GM03348 (cell line): ENCODE measurements around the gene CST6.
A peak's percentile ranks its signal among the peaks of the same experiment; 100 is the strongest.
"Not testable (repeated sequence)": the region's sequence is repeated elsewhere in the genome, so short reads cannot be mapped to it uniquely, and the experiment has no call there.

Experiments
- DNase-seq: peaks from one replicate; pipeline ENCODE4 v3.0.0; 2012; ENCODE audit warnings: low spot score

Gene CST6

GRCh38 chr11:66015454-66015881 lies 3.7 kb downstream of the CST6 start:
- DNase-seq, result peak; percentile 68

DNA sequence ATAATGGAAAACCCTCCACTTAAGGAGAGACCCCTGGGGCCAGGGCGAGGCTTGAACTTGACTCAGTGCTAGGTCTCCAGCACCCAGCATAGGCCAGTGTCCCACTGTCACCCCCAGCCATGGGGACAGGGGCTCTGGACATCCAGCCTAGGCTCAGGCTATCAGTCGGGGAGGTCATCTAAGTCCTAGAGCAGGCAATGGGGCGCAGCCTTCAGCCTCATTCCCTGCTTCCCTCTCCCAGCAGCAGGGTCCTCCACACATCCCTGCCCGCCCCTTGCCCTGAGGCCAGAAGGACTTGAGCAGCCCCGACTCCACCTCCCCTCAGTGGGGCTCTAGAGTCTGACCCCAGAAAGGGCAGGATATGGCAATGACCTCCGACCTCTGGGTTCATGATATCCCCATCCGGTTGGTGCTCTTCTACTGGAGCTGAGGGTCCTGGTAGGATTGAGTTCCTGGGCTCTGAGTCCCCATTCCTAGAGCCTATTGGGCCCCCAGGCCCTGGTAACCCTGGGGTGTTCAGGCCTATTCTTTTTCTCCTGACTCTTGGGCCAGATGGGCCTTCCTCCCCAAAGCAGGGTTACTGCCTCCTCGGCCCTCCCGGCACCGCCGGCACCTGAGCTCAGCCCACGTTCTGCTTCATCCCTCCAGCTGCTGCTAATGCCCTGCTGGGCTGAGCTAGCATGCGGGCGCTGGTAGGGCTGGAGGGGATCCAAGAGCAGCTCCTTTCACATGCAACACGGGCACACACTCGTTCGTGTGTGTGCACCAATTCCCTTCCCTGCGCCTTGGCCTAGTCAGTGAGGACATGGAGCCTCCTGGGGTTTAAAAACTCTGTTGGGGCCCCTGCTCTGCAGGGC lies 4.4 kb downstream of the CST6 start:
- no peak for DNase-seq

DNA sequence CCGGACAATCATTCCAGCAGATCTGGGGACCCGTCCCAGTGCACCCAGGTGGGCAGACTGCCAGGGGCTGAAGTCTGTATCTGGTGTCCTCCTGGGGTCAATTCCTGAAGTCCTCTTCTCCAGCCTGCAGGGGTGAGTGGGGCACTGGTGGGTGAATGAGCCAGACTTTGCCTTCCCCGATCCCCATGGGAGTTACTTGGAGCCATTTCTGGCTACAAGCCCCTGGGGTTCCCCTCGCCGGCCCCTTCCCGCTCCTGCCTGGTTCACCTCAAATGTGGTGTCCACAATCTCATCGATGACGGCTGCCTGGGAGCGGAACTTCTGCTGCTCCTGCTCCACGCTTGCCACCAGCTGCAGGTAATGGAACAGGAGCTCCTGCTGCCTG lies 5.0 kb downstream of the CST6 start:
- DNase-seq, result no peak

- DNase-seq, result no peak
Observed at GRCh38 chr11:66017321-66017720, 5.5 kb downstream of the CST6 start.

- DNase-seq, result no peak
Observed at GRCh38 chr11:66020212-66020611, 8.4 kb downstream of the CST6 start.

GRCh38 chr11:66020618-66021357 lies 9.0 kb downstream of the CST6 start:
- peak; percentile 88 for DNase-seq

- peak; percentile 94 for DNase-seq
Observed at GRCh38 chr11:66022401-66023185, 10.8 kb downstream of the CST6 start.

- DNase-seq, result not testable (repeated sequence)
Observed at GRCh38 chr11:66023186-66023440, 11.3 kb downstream of the CST6 start.

- no peak for DNase-seq
Observed at GRCh38 chr11:66026017-66026529, 14.3 kb downstream of the CST6 start, which contains the start of gene CATSPER1. CATSPER1 (minus strand) TSS chr11:66026479; CDS start chr11:66026379, 100 bp downstream.

GRCh38 chr11:66032957-66033735 lies 21.3 kb downstream of the CST6 start:
- no peak for DNase-seq

DNA sequence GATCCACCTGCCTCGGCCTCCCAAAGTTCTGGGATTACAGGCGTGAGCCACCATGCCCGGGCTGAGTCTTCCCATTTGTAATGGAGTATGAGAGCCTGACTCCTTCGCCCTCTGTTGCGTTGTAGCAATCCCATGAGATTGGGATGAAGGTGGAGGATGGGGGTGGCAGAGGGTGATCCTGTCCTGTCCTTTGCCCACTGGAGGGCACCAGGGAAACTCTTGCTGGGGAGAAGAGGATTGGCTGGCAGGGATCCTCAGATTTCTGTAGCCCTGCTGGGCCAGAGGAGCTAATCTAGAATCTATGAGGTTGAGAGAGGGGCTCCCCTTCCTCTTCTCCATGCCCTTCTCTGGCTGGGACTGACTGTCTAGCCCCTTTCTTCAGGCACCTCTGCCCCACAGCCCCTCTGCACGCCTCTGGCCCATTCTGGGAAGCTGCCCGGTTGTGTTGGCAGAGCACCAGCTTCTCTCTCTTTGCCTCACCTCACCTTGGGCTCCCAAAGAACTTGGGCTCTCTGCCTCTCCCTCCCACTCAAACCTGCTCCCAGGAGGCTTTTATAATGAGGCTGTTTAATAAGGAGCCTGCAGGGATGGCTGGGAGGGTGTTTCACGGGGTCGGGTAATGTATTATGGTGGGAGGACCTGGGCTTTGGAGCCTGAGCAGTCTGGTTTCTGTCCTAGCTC lies 24.0 kb downstream of the CST6 start:
- DNase-seq, result no peak

DNA sequence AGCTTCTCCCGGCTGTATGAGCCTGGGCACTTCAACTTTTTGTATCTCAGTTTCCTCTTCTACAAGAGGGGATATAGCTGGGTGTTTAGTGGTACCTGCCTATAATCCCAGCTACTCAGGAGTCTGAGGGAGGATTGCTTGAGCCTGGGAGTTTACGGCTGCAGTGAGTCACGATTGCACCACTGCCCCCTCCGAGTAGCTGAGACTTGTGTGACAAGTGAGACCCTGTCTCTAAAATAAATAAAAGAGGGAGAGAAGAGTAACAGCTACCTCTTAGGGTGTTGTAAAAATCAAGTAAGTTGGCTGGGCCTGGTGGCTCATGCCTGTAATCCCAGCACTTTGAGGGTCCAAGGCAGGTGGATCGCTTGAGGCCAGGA lies 24.5 kb downstream of the CST6 start:
- no peak for DNase-seq

- no peak for DNase-seq
Observed at GRCh38 chr11:66037327-66037726, 25.5 kb downstream of the CST6 start.

- DNase-seq, result no peak
Observed at GRCh38 chr11:66039765-66040164, 28.0 kb downstream of the CST6 start.

- DNase-seq, result no peak
Observed at GRCh38 chr11:66042227-66042995, 30.6 kb downstream of the CST6 start.

DNA sequence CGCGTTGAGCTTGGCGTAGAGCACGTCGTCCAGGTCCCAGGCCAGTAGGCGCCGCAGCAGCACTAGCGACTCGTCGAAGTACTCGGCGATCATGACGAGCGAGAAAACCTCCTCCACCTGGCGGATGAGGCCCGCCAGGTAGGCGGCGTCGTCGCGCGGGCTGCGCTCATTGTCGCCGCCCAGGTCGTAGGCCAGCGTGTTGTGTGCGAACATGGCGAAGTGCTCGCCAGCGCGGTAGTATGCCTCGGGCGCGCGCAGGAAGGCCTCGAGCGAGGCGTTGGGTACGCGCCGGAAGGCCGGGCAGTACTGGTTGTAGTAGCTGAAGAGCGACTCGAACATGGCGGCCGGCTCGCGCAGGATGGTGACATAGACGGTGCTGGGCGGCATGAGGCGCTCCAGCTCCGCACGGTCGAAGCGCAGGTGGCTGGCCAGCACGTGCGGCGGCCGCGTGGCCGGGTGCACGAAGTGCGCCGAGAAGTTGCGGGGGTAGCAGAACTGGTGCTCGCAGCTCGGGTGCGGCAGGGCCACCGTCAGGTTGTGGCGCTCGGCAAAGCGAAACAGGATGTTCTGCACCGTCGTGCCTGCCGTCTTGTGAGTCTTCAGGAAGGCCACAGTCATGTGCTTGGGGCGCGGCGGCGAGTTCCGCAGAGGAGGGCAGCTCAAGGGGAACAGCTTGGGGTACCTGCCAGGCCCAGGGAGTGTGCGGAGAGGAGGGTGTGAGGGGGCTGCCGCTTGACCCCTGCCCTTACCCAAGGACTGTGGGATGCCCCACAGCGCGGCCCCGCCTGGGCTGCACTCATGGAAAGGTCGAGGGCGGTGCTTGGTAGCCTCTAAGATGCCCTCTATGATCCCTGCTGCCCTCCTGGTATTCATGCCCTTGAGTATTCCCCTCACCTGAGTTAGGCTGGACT lies 31.4 kb downstream of the CST6 start:
- DNase-seq, result no peak

GRCh38 chr11:66044757-66045156 lies 32.9 kb downstream of the CST6 start:
- no peak for DNase-seq

- peak; percentile 94 for DNase-seq
Observed at GRCh38 chr11:66045177-66045639, 33.4 kb downstream of the CST6 start.

DNA sequence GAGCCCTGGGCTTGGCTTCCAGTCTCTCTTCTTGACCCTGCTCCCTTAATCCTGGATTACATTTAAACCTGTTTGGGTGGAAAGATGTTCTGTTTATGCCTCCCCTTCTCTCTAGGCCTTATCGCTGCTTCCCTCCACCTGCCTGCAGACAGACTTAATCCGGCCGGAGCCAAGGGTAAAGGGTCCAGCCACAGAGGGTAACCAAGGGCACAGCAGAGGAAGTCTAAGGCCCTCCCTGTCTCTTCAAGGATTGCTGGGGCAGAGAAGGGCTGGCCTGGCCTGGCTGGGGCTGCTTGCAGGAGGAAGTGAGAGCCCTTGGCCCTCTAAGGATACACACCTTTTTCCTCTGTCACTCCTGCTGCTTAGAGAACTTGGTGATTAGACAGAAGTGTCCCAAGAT lies 35.1 kb downstream of the CST6 start:
- no peak for DNase-seq
